Measurements from ENCODE around the gene DCUN1D1.

Gene DCUN1D1

GRCh38 chr3:182902236-182902635 lies 78.1 kb downstream of the DCUN1D1 start:
- in situ Hi-C loops (cut with HindIII; ENCODE audit: low sequenced_read_pairs): no loop called here

- in situ Hi-C loops (cut with HindIII; ENCODE audit: low sequenced_read_pairs): loop anchor here (5.0 kb wide), 1 partner anchor 66 kb away; no protein-coding TSS in a partner anchor
These were observed 83.8 kb downstream of the DCUN1D1 start for GRCh38 chr3:182896553-182896952.

GRCh38 chr3:182895513-182896112 lies 84.7 kb downstream of the DCUN1D1 start:
- in situ Hi-C loops (cut with HindIII; ENCODE audit: low sequenced_read_pairs): loop anchor here (5.0 kb wide), 1 partner anchor 67 kb away; no protein-coding TSS in a partner anchor

GRCh38 chr3:182892226-182892625 lies 88.1 kb downstream of the DCUN1D1 start:
- in situ Hi-C loops (cut with HindIII; ENCODE audit: low sequenced_read_pairs): no loop called here

- in situ Hi-C loops (cut with HindIII; ENCODE audit: low sequenced_read_pairs): no loop called here
These were observed 89.0 kb downstream of the DCUN1D1 start for GRCh38 chr3:182891364-182891763.

- in situ Hi-C loops (cut with HindIII; ENCODE audit: low sequenced_read_pairs): no loop called here
These were observed 90.2 kb downstream of the DCUN1D1 start for GRCh38 chr3:182889948-182890629.

Measured in endothelial cell of hepatic sinusoid (primary cell).